Measurements from ENCODE around the gene NPDC1.

Gene NPDC1

GRCh38 chr9:137055385-137056364, 9.7 kb upstream of the NPDC1 start:
- no peak for DNase-seq (ENCODE audit: low read depth)

GRCh38 chr9:137054932-137055384, 9.0 kb upstream of the NPDC1 start:
- DNase-seq (ENCODE audit: low read depth), result no peak

GRCh38 chr9:137053944-137054931, 8.3 kb upstream of the NPDC1 start, which contains the start of gene ENTPD2:
Gene ENTPD2 (minus strand): TSS chr9:137054061. CDS start chr9:137053997, 64 bp downstream.
- no peak for DNase-seq (ENCODE audit: low read depth)

GRCh38 chr9:137052998-137053943, 7.3 kb upstream of the NPDC1 start:
- DNase-seq (ENCODE audit: low read depth), result no peak

GRCh38 chr9:137052293-137052692, 6.3 kb upstream of the NPDC1 start:
- DNase-seq (ENCODE audit: low read depth), result no peak

GRCh38 chr9:137051145-137051724, 5.3 kb upstream of the NPDC1 start:
- no peak for DNase-seq (ENCODE audit: low read depth)

GRCh38 chr9:137050570-137050969, 4.6 kb upstream of the NPDC1 start:
- no peak for DNase-seq (ENCODE audit: low read depth)

- no peak for DNase-seq (ENCODE audit: low read depth)
Observed at GRCh38 chr9:137049544-137050449, 3.8 kb upstream of the NPDC1 start.

- no peak for DNase-seq (ENCODE audit: low read depth)
Observed at GRCh38 chr9:137048655-137049543, 2.9 kb upstream of the NPDC1 start.

GRCh38 chr9:137045294-137046087, 486 bp downstream of the NPDC1 start:
- DNase-seq (ENCODE audit: low read depth), result no peak

- DNase-seq (ENCODE audit: low read depth), result no peak
Observed at GRCh38 chr9:137044502-137045177, 1.3 kb downstream of the NPDC1 start.

GRCh38 chr9:137044037-137044436, 1.9 kb downstream of the NPDC1 start:
- DNase-seq (ENCODE audit: low read depth), result no peak

- DNase-seq (ENCODE audit: low read depth), result no peak
Observed at GRCh38 chr9:137042751-137043727, 2.9 kb downstream of the NPDC1 start.

- DNase-seq (ENCODE audit: low read depth), result no peak
Observed at GRCh38 chr9:137041124-137041523, 4.9 kb downstream of the NPDC1 start.

- no peak for DNase-seq (ENCODE audit: low read depth)
Observed at GRCh38 chr9:137040568-137040967, 5.4 kb downstream of the NPDC1 start.
